K562 (cell line): ENCODE measurements around the gene ANKRD27. TPM values are rescaled to one million over a fixed set of nuclear protein-coding genes. Genes with fewer than 3 reads are reported as not detected.
A peak's percentile ranks its signal among the peaks of the same experiment; 100 is the strongest.

Experiments
- ATF2 ChIP-seq: sonication (generic); formaldehyde crosslinking; IDR thresholded peaks from 2 replicates; pipeline ENCODE4 v1.8.1; 2022; ENCODE audit warnings: missing genetic modification reagents
- CBX8 ChIP-seq: fragments of 200-600 bp; sonication (generic); IDR thresholded peaks from 2 replicates; pipeline ENCODE4 v1.6.1; 2012; ENCODE audit warnings: borderline replicate concordance, mixed run types, low read depth, mild to moderate bottlenecking, moderate library complexity, mixed read lengths, low read length, control low read depth, inconsistent platforms; ENCODE audit not compliant: poor library complexity, severe bottlenecking; ENCODE audit errors: extremely low read depth
- CHD1 ChIP-seq: fragments of 200-600 bp; sonication (generic); IDR thresholded peaks from one replicate; pipeline ENCODE4 v1.6.1; 2012; ENCODE audit warnings: mild to moderate bottlenecking, moderate library complexity, low read length, inconsistent platforms
- CHD2 ChIP-seq: IDR thresholded peaks from 2 replicates; pipeline ENCODE4 v1.6.1; 2011; ENCODE audit warnings: low read depth, low read length
- CTCF ChIP-seq, 3 experiments: IDR thresholded peaks in 2 of 3; conservative IDR thresholded peaks in 1 of 3; 2 replicates each; pipeline ENCODE4 v1.5.1; 2011 to 2012; ENCODE audit warnings: low read length in 3 of 3, mild to moderate bottlenecking in 3 of 3, control low read depth in 2 of 3, improper control_type of control experiment in 1 of 3, inconsistent platforms in 1 of 3, low read depth in 1 of 3, mixed read lengths in 1 of 3, moderate library complexity in 1 of 3; ENCODE audit not compliant: insufficient read depth in 2 of 3
- E2F3 ChIP-seq: fragments of 250-450 bp; sonication (Bioruptor Pico); IDR thresholded peaks from 2 replicates; pipeline ENCODE4 v1.4.0; 2020; ENCODE audit warnings: mild to moderate bottlenecking
- ERF ChIP-seq: fragments of 450-650 bp; formaldehyde crosslinking; IDR thresholded peaks from 2 replicates; pipeline ENCODE4 v1.4.0; 2020; ENCODE audit warnings: mild to moderate bottlenecking, mixed read lengths
- KDM1A ChIP-seq, 2 experiments: fragments of 450-650 bp; IDR thresholded peaks; 2 replicates each; pipeline ENCODE4 v1.6.1; 2016; ENCODE audit warnings: mild to moderate bottlenecking in 2 of 2
- MCM2 ChIP-seq: fragments of 450-650 bp; IDR thresholded peaks from 2 replicates; pipeline ENCODE4 v1.6.1; 2017; ENCODE audit warnings: low read depth, mild to moderate bottlenecking
- MEIS2 ChIP-seq: fragments of 450-650 bp; IDR thresholded peaks from 2 replicates; pipeline ENCODE4 v1.6.1; 2014; ENCODE audit warnings: mild to moderate bottlenecking; ENCODE audit not compliant: partially characterized antibody
- NEUROD1 ChIP-seq: fragments of 150-350 bp; IDR thresholded peaks from 2 replicates; pipeline ENCODE4 v1.6.1; 2014; ENCODE audit warnings: borderline replicate concordance, low read length, low read depth; ENCODE audit not compliant: partially characterized antibody
- PHF21A ChIP-seq: fragments of 450-650 bp; IDR thresholded peaks from 2 replicates; pipeline ENCODE4 v1.6.1; 2017; ENCODE audit warnings: low read depth, borderline replicate concordance
- POU5F1 ChIP-seq: fragments of 150-350 bp; IDR thresholded peaks from 2 replicates; pipeline ENCODE4 v1.6.1; 2014; ENCODE audit warnings: borderline replicate concordance, low read length, low read depth, mild to moderate bottlenecking; ENCODE audit not compliant: partially characterized antibody
- RAD21 ChIP-seq, 2 experiments: fragments of 250-450 bp in 1 of 2; fragments of 450-650 bp in 1 of 2; sonication (Bioruptor Pico) in 1 of 2; formaldehyde crosslinking in 1 of 2; IDR thresholded peaks in 1 of 2; conservative IDR thresholded peaks in 1 of 2; 2 replicates each; pipeline versions ENCODE4 v1.4.0 to v1.8.0; 2020 to 2022; ENCODE audit warnings: mild to moderate bottlenecking in 2 of 2, moderate library complexity in 1 of 2
- SAFB ChIP-seq: fragments of 200-400 bp; formaldehyde crosslinking; IDR thresholded peaks from 2 replicates; pipeline ENCODE4 v1.6.1; 2017; ENCODE audit warnings: low read depth, low read length, borderline replicate concordance
- SMAD1 ChIP-seq: fragments of 150-350 bp; IDR thresholded peaks from 2 replicates; pipeline ENCODE4 v1.6.1; 2014; ENCODE audit warnings: low read length, low read depth; ENCODE audit not compliant: partially characterized antibody
- SPI1 ChIP-seq: IDR thresholded peaks from 2 replicates; pipeline ENCODE4 v1.6.1; 2011; ENCODE audit warnings: low read depth, low read length, control low read depth, borderline replicate concordance
- ZBTB8A ChIP-seq: fragments of 450-650 bp; IDR thresholded peaks from 2 replicates; pipeline ENCODE4 v1.6.1; 2018; ENCODE audit warnings: mild to moderate bottlenecking, moderate library complexity; ENCODE audit not compliant: partially characterized antibody
- ZFP1 ChIP-seq: fragments of 450-650 bp; formaldehyde crosslinking; IDR thresholded peaks from 2 replicates; pipeline ENCODE4 v1.4.0; 2020; ENCODE audit warnings: mild to moderate bottlenecking, mixed read lengths
- ZFP36 ChIP-seq: fragments of 150-350 bp; IDR thresholded peaks from 2 replicates; pipeline ENCODE4 v1.6.1; 2018; ENCODE audit warnings: low read length, low read depth; ENCODE audit not compliant: partially characterized antibody
- ZNF133 ChIP-seq: fragments of 250-450 bp; sonication (Bioruptor Pico); IDR thresholded peaks from 2 replicates; pipeline ENCODE4 v1.4.0; 2020; ENCODE audit warnings: mild to moderate bottlenecking
- ZNF146 ChIP-seq: IDR thresholded peaks from one replicate; pipeline ENCODE4 v1.6.1; 2018; ENCODE audit warnings: missing compliant biosample characterization; ENCODE audit not compliant: unreplicated experiment
- ZNF695 ChIP-seq: fragments of 450-650 bp; formaldehyde crosslinking; IDR thresholded peaks from 2 replicates; pipeline ENCODE4 v1.4.0; 2020; ENCODE audit warnings: mild to moderate bottlenecking, moderate library complexity
- ZNF780A ChIP-seq: fragments of 250-450 bp; sonication (Bioruptor Pico); IDR thresholded peaks from 2 replicates; pipeline ENCODE4 v1.5.0; 2021; ENCODE audit warnings: mild to moderate bottlenecking
- polyA plus RNA-seq, 8 experiments: library from polyadenylated mRNA; depleted of rRNA in 4 of 8; stranded (reverse) in 5 of 8; unstranded in 3 of 8; fragments of >200 nt; fragmentation: Nextera tagmentation in 2 of 8; fragmentation: Illumina TruSeq in 1 of 8; extraction: Ambion mirVana in 2 of 8; extraction: Trizol in 1 of 8; gene quantifications; 2 replicates each; pipeline versions ENCODE4 v1.2.1 to v1.2.3, GENCODE V29; 2011 to 2014; ENCODE audit warnings: inconsistent platforms in 1 of 8, missing spikeins in 1 of 8
- total RNA-seq, 7 experiments: library from RNA; depleted of rRNA in 6 of 7; stranded (reverse); fragments of >200 nt in 6 of 7; fragmentation: Illumina TruSeq in 2 of 7; extraction: Trizol in 2 of 7; gene quantifications; 2 replicates each; pipeline versions ENCODE4 v1.2.1 to v1.2.3, GENCODE V29; 2011 to 2021; ENCODE audit warnings: low replicate concordance in 1 of 7
- TF ChIP-seq, protein P1 (sequence below): fragments of 450-650 bp; IDR thresholded peaks from 2 replicates; pipeline ENCODE4 v1.6.1; 2016; ENCODE audit warnings: missing biosample characterization, missing genetic modification characterization

Gene ANKRD27
- total and polyA plus RNA-seq, 9 of the 15 experiments (the other 6 are each of a cell fraction or from before 2014, with no cell fraction given), result 5.3 to 71.3 (median 54.2) TPM

DNA sequence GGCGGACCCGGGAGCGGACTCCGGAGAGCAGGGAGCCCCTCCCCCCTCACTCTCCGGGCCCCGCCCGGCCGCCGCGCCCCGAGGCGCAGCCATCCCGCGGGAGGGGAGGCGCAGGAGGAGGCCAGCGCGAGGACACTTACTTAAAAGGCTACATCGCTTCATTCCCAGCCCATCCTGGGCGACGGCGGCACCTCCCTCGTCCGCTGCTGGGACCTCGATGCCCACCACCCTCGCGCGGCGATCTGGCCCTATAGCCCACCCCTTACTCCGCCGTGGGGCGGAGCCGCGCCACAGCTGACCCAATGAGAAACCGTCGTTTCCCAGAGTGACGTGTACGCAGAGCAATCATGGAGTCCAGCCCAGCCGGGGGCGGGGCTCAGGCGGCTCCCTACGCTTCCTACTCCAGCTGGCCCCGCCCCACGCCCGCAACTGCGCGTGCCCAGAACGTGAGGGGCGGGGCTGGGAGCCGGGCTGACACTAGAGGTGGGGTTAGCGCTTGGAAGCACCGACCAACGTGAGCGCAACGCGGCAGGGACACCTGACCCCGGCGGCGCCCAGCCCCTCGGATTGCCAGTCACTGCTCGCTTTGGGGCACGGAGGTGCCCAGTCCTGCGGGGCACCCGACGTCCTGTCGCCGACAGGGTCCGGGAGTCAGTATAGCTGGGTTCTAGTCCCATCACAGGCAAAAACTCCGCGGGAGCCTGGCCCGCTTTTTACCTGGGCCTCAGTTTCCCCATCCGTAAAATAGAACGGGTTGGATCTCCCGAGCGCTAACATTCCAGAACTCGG is at the start of gene ANKRD27 (continued):
- TF ChIP-seq ZBTB8A (no peak), KDM1A (IDR thresholded peaks at IDR 0.05) (no peak), NEUROD1 (peak; percentile 89), ERF (CRISPR knock-in tag) (no peak; the same call in 1 of the 2 replicates), ZFP1 (CRISPR knock-in tag) (no peak), MEIS2 (peak; percentile 29), ZNF133 (CRISPR knock-in tag) (no peak), ATF2 (CRISPR knock-in tag) (no peak), CHD2 (peak; percentile 86), SMAD1 (no peak), RAD21 (CRISPR knock-in tag; conservative IDR thresholded peaks at IDR 0.05 in 1 of 2, IDR thresholded peaks at IDR 0.05 in 1 of 2) (no peak), ZNF695 (no peak), CTCF (IDR thresholded peaks at IDR 0.05 in 2 of 3, conservative IDR thresholded peaks at IDR 0.05 in 1 of 3; ENCODE audit: insufficient read depth in 2 of 3, low read depth in 1 of 3, low read length in 3 of 3) (0 out of 6 replicates have a peak, but pooled peaks of 1 of the 3 experiments have one; percentile 0), ZFP36 (no peak), PHF21A (no peak), CHD1 (no peak), SAFB (no peak), POU5F1 (no peak), MCM2 (no peak), ZNF146 (CRISPR knock-in tag) (no peak), CBX8 (no peak), E2F3 (CRISPR knock-in tag) (no peak), SPI1 (no peak), ZNF780A (CRISPR knock-in tag) (no peak)
- TF ChIP-seq, protein P1, sequence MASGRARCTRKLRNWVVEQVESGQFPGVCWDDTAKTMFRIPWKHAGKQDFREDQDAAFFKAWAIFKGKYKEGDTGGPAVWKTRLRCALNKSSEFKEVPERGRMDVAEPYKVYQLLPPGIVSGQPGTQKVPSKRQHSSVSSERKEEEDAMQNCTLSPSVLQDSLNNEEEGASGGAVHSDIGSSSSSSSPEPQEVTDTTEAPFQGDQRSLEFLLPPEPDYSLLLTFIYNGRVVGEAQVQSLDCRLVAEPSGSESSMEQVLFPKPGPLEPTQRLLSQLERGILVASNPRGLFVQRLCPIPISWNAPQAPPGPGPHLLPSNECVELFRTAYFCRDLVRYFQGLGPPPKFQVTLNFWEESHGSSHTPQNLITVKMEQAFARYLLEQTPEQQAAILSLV (tag), result no peak
